NCI-H748 (cell line): ENCODE measurements around the gene MYLK.

Experiments used
- DNase-seq: peaks from one replicate; lab custom pipeline; 2025; ENCODE audit not compliant: unreplicated experiment; lab: John Stamatoyannopoulos, UW

MYLK gene

GRCh38 chr3:123877466-123877865 lies 6.7 kb downstream of the MYLK start:
- no peak for DNase-seq

GRCh38 chr3:123876858-123877257 lies 7.3 kb downstream of the MYLK start:
- no peak for DNase-seq

GRCh38 chr3:123872621-123873020 lies 11.5 kb downstream of the MYLK start:
- no peak for DNase-seq

DNA sequence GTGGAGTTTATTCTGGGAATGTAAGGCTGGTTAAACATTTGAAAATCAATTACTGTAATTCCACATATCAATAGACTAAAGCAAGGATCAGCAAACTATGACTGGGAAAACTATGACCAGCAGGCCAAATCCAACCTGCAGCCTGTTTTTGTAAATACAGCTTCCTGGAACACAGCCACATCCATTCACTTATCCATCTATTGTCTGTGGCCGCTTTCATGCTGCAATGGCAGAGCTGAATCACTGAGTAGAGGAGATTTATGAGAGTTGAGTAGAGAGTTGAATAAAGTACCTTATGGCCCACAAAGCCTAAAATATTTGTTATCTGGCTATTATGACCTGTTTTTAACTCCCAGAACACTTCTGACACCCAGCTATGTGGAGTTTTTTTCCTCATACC lies 12.2 kb downstream of the MYLK start:
- peak; percentile 37 for DNase-seq

DNA sequence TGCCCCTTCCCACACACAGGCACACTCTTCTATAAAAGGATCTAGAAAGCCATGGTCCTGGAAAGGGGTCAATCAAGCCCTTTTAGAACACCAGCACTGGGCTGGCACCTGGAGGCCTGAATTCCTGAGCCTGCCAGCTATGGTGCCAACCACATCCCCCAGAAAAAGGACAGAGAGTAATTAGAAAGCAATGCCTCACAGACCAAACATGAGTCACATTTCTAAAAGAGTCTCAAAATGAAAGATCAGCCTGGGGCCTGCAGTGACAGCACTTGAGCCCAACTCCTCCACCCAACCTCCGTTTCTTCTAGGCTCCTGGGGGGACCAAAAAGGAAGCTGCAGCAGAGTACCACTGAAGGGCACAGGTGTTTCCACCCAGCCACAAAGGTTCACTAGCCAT lies 14.1 kb downstream of the MYLK start:
- DNase-seq, result no peak

DNA sequence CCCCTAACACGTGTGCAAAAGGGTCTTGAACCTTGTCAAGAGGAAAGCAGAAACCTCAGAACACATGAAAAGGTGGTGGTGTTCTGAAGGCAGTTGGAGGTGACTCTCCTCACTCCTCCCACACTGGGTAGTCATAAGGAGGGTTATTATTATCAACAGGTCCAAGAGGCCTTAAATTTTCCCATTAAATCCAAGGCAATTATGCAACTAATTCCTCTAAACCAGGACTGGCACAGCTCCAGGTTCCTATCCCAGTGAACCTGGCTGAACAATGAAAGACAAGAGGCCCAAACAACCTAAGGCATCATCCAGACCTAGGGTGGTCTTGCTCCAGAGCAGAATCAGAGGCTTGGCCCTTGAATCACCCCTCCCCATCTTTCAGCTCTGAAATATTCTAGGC lies 15.0 kb downstream of the MYLK start:
- no peak for DNase-seq

GRCh38 chr3:123864706-123865105 lies 19.4 kb downstream of the MYLK start:
- no peak for DNase-seq

- DNase-seq, result no peak
Measured at GRCh38 chr3:123862152-123862551, 22.0 kb downstream of the MYLK start.

- DNase-seq, result peak; percentile 0
Measured at GRCh38 chr3:123861081-123861836, 22.9 kb downstream of the MYLK start.

GRCh38 chr3:123859177-123859576 lies 25.0 kb downstream of the MYLK start:
- no peak for DNase-seq

GRCh38 chr3:123854905-123855304 lies 29.2 kb downstream of the MYLK start:
- no peak for DNase-seq

GRCh38 chr3:123853686-123854372 lies 30.3 kb downstream of the MYLK start:
- no peak for DNase-seq

DNA sequence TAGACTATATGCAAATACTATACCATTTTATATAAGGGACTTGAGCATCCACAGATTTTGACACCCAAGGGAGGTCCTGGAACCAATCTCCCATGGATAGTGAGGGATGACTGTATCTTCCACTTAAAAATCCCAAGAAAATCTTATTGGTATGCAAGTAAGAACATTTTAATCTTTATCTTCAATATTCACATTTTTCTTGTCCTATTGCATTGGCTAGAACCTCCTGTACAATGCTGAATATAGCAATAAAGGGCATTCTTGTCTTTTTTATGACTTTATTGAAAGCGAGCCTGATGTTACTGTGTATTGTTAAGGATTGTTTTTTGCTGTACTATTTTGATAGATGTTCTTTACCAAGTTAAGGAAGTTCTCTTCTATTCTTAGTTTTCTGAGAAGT lies 36.9 kb downstream of the MYLK start:
- no peak for DNase-seq

DNA sequence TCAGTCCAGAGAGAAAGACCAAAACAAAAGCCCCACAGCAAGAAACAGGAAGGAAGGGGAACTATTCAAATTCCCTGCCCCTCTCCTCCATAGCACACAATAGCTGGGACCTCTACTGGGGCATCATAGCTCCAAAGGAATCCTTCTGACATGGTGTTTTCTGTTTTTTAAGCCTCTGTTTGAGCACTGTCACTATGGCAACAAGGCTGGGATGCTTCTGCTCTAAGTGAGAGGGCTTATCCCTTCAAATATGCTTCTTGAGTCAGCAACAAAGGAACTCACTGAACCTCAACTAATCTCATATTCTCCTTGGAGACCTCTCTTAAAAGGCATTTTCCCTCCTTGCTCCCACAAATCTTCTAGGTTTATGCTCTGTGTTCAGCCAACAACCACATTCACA lies 40.5 kb downstream of the MYLK start:
- DNase-seq, result peak; percentile 3

DNA sequence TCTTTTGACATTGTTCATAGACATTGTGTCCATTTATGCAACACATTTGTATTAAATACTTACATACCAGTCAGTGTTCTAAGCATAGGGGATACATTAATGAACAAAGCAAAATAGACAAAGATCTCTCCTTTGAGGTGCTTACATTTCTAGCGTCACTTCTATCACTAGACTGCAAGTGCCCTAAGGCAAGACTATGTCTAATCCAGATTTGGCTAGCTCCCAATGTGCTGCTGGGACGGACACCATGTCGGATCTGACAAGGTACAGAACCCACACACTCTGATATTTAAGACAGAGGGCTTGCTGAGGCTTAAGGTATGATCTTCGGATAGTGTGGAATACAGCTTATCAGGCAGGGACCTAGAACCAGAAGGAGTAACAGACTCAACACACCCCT lies 41.4 kb downstream of the MYLK start:
- no peak for DNase-seq

GRCh38 chr3:123841476-123842238 lies 42.5 kb downstream of the MYLK start:
- DNase-seq, result no peak

DNA sequence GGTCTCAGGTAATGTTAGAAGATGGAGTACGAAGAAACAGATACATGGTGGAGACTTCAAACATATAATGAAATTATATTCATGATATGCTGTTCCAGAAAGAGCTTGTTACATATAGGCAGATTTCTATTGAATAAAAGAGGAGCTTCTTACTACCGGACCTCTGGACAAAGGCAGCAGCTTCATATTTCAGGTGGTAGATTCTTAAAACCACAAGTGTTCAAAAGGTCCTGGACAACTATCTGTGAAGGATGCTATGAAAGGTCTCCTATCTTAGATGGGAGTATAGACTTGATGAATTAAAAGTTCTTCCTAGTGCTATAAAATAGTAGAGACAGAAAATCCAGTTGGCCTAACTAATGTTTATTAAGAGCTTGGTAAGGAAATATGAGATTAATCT lies 43.2 kb downstream of the MYLK start:
- no peak for DNase-seq

DNA sequence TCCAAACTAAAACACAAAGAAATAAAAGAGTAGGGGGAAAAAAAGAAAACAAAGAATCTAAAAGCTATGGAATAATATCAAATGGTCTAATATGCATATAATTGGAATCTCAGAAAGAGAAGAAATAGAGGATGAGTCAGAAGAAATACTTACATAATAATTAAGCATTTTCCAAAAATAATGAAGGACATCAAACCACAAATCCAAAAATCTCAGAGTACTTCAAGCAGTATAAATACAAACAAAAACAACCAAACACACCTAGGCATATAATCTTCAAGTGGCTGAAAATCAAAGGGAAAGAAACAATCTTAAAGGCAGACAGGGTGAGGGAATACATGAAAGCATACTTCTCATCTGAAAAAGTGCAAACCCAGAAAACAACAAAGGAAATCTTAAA lies 46.3 kb downstream of the MYLK start:
- DNase-seq, result no peak

DNA sequence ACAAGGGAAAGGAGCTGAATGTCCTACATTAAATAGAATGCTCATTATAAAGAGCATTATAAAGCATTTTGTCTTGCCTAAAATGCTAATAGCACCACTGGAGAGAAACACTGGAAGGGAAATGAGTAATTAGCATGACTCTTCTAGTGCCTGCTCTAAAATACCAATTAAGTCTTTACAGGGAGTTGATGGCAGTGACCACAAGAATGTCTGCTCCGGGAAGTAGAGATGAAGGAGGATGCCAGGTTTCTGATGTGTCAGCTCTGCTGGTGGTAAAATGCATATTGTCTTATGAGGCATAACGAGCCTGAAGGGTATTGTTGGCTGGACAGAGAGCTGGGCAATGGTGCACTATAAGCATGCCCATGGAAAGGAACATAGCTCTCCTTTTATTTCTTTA lies 49.5 kb downstream of the MYLK start:
- no peak for DNase-seq

DNA sequence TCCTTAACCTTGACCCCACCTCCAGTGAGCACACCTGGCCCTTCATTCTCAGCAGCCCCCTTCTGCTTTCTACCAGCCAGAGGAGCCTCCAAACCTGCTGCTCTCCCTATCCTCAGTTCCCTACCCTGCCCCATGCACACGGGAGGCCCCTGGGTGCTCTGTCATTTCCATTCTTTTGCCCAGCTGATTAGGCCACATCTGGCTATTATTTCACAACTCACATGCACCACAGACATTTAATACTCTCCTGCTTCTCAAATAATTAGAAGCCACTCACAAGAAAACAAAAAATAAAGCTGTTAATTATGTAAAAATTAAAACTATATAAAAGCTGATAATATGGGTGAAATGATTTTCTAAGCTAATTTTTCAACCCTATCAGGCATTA lies 50.7 kb downstream of the MYLK start:
- DNase-seq, result no peak

GRCh38 chr3:123832692-123833397 lies 51.3 kb downstream of the MYLK start:
- DNase-seq, result no peak
